Stimulated activated CD8-positive, alpha-beta memory T cell treated with anti-CD3 and anti-CD28 coated beads, Interleukin-12 subunit alpha, Interleukin-12 subunit beta, amount 100 ng/mL, for 1 hour (primary cell): ENCODE data around the gene FMO3.

Experiments
- DNase-seq: peaks from one replicate; pipeline ENCODE4 v3.0.0-alpha.2; 2020; ENCODE audit warnings: low read depth

Gene FMO3

GRCh38 chr1:171116676-171117075 is 26.0 kb downstream of the FMO3 start:
- DNase-seq = no peak

GRCh38 chr1:171117085-171117484 is 26.4 kb downstream of the FMO3 start:
- DNase-seq = no peak

GRCh38 chr1:171119648-171120047 is 28.9 kb downstream of the FMO3 start:
- DNase-seq = no peak

DNA sequence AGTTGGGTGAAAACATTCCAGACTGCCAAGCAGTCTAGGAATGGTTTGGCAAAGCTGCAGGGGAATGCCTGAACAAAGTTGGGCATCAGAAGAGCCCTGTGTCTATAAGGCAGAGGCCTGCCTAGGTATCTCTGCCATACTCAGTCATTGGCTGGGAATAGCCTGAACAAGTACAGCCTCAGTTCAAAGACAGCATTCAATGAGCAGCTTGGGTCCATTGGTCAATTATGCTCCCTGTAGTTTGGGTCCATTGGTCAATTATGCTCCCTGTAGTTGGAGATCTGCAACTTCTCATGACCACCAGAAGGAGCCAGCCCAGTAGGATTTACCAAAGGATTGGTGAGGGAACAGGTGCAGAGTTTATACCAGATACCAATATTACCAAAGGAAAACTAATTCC is 31.6 kb downstream of the FMO3 start:
- no peak for DNase-seq

GRCh38 chr1:171122893-171123292 is 32.2 kb downstream of the FMO3 start:
- no peak for DNase-seq

- DNase-seq = no peak
Observed at GRCh38 chr1:171126504-171126903, 35.8 kb downstream of the FMO3 start.

DNA sequence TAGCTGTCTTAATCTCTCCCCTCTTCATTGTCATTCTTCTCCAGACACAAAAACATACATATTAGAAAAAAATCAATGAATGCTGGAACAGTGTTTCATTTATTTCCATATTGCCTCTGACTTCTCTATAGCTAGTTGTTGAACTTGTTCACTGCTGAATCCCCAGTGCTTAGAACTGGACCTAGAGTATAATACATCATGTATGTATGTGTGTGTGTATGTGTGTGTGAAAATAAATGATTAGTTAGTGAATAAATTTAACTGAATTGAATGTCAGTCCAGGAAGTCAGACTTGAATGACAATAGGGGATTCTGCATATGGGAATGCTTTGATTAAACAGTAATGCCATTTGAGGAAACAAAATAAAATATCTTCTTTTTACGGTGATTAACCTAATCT is 36.4 kb downstream of the FMO3 start:
- no peak for DNase-seq

- no peak for DNase-seq
Observed at GRCh38 chr1:171127501-171127900, 36.8 kb downstream of the FMO3 start.

DNA sequence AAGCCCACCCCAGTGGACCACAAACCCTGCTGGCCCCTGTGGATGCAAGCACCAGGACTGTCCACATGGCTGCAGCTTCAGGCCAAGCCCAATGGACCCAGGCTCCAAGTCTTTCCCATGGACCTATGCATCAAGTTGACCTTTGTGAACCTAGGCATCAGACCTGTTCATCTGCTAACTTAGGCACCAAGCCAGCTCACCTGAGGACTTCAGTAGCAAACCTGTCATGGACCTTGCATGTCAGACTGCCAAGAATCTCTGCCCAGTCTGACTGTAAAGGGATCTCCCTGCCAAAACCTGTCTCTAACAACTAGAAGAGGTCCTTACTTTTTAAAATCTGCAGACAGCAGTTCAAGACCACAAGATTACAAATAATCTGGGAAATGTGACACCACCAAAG is 37.8 kb downstream of the FMO3 start:
- DNase-seq = no peak

DNA sequence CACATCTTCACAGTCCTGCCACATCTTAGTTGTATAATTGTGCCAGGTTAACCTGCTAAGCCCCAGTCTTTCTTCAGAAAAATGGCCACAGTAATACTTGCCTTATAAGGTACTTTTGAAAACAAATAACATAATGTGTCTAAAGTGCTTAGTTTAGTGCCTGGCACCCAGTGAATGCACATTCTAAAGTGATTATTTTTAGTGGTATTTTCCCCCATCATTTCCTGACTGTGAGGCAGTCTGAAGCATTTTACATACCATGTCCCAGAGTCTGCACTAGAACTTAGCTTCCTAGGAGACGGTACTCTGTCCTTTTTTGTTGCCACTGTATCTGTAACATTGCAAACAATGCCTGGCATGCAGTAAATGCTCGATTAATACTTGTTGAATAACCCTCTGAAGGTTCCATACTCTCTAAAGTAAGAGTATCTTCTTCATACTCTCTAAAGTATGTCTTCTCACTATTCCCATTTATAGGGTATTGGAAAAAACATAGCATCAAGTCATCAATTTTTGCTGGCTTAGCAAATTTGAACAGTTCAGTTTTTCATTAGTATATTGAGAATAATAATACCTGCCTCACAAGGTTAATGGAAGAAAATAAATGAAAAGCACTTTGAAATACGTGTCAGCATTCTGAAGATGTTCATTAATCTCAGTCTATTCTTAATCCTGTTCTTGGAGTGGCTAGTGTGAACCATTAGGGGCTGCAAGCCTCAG is 43.7 kb downstream of the FMO3 start:
- DNase-seq = no peak

- no peak for DNase-seq
Observed at GRCh38 chr1:171137580-171137979, 46.9 kb downstream of the FMO3 start.

GRCh38 chr1:171138980-171139379 is 48.3 kb downstream of the FMO3 start:
- DNase-seq = no peak

GRCh38 chr1:171139890-171140289 is 49.2 kb downstream of the FMO3 start:
- DNase-seq = no peak

- no peak for DNase-seq
Observed at GRCh38 chr1:171140401-171140800, 49.7 kb downstream of the FMO3 start.

GRCh38 chr1:171140956-171141687 is 50.4 kb downstream of the FMO3 start:
- no peak for DNase-seq

DNA sequence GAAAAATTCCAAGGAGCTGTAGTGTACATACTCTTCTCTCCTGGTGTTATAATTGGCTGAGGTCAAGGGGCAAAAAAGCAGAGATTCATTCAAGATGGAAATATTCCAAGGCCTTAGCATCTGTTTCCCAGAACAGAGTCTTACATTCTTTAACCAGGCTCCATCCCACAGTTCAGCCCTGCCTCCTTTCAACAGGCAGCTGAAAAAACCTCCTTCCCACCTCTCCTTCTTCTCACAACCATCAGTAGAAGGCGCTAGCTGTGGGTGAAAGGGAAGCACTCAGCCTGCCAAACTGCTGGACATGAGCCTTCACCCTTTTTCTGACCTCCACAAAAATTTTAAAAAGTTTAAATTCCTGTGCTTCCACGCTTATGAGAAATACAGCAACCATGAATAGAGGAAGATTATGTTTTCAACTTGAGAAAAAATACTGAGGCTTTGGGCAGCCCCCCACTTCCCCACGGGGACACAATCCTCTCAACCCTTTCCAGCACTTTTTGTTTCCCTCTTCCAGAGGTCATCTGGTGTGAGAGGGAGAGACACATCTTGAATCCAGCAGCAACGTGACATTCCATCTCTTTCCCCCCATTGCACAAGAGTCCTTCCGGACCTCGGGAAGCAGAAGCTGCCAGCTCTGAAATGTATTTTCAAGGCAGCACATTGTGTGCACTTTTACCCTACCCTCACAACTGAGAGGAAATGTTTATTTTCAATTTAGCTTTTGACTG is 51.1 kb downstream of the FMO3 start:
- DNase-seq = no peak

DNA sequence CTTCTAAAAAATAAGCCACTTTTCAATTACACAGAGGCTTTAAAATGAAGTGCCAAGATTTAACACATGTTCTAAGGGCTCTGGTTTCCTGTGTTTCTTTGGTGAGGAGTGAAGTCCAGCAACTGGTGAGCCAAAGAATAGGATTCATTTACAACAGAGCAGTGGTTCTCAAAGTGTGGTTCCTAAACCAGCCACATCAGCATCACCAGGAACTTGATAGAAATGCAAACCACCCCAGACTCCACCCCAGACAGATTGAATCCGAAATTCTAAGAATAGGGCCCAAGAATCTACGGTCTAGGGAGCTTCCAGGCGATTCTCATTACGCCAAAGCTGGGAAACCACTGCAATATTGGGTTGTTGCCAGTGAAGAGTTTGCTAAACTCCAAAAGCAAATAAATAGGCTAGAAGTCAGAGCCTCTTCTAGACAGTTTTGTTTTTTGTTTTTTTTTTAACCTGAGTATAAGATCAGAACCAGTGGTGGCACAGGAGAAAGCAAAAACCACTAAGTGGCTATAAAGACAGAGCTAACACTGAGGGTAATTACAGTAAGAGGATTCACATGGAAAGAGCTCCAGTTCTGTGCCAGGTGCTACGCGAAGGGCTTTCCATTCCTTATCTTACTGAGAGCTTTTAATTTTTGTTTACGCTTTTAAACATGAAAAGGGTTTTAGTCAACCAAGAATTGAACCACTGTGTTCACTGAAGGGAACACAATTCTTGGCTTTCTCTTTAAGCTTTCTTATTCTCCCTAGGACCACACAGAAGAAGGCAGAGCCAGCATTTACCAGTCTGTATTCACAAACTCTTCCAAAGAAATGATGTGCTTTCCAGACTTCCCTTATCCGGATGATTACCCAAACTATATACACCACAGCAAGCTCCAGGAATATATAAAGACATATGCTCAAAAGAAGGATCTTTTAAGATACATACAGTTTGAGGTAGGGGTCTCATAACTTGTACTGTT is 52.0 kb downstream of the FMO3 start:
- no peak for DNase-seq

DNA sequence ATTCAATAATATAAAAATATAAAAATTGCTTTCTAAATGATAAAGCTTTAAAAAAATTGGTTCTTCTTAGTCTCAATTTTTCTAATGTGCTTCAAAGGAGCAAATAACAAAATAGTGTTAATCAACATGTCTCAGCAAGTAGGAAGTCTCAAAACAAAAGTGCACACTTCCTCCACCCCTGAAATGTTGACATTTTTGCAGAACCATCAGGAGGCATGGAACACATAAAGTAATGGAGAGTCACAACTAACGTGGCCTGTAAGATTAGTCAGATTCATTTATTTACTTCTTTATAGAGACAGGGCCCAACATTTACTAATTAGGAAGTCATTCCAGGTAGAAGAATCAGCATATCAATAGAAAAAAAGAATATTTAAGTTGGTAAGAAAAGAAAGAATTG is 59.5 kb downstream of the FMO3 start:
- no peak for DNase-seq

DNA sequence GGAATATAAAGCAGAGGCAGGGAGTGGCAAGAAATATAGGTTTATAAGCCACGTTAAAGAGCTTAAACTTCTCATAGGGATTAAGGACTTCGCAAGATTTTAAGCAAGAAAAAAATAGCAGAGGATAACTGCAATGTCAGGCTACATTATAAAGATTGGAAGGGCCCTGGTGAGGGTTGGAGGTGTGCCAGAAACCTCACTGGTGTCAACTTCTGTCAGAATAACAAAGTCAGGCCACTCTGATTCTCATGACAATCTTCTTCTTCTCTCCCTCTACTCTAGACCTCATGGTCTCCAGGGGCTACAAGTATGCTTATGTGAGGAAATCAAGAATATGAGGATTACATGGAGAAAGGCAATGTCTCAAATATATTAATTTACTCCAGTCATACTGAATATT is 61.8 kb downstream of the FMO3 start:
- no peak for DNase-seq

DNA sequence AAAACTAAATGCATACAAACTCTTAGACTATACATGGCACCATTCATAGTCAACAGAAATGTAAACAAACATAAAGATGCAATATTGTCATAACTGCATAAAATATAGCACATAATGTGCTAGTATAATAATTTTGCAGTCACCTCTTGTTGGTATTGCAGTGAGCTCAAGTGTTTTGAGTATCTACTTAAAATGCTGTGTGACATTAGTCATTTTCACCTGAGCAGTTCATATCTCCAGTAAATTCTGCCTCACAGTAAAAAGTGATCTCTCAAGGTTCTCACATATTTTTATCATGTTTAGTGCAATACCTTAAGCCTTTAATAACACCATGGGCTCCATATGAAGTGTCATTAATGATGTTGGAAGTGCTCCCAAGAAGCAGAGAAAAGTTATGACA is 64.8 kb downstream of the FMO3 start:
- no peak for DNase-seq

GRCh38 chr1:171158096-171158495 is 67.4 kb downstream of the FMO3 start:
- no peak for DNase-seq

DNA sequence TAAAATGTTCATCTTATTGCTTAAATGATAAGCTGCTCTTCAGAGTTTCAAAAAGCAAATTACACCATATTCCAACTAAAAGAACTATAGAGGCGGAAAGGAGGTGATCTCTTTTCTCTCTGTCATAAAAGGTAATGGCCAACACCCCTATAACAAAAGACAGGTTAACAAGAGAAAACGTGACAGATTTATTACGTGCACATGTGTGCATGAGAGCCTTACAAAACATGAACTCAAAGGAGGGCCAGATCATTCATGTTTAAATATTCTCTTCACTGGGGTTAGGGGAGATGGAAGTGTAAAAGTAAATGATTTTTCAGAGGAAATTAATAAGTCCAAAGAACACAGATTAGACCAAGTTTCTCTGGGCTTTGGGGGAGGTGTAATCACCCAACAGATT is 67.8 kb downstream of the FMO3 start:
- no peak for DNase-seq
